Stimulated activated CD8-positive, alpha-beta memory T cell treated with anti-CD3 and anti-CD28 coated beads, Interleukin-4, amount 100 ng/mL, for 24 hours (primary cell): ENCODE measurements around the gene POLR3E.
"Not testable (repeated sequence)": the region's sequence is repeated elsewhere in the genome, so short reads cannot be mapped to it uniquely, and the experiment has no call there.

Source experiments
- DNase-seq: peaks from one replicate; pipeline ENCODE4 v3.0.0-alpha.2; 2020; ENCODE audit warnings: low read depth

The POLR3E gene

DNA sequence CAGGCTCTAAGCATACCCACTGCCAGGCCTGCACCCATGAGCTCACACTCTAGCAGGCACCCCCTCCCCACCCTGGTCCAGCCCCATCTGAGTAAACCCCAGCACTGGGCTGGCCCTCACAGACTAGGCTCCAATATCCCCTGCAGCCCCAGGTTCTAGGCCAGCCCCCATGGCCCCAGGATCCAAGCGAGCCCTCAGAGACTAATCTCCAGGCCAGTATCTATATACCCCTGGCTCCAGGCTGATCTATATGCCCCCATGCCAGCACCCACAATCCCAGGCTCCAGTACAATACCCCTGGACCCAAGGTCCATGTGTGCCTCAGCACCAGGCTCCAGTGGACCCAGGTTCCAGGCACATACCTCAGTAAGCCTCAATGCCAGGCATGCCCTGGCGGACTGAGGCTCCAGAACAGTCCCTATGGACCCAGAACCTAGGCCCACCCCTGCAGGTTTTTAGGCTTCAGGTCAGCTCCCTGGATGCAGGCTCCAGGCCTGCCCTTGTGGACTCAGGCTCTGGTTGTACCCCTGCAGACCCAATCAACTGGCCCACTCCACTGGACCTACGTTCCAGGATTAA lies 38.5 kb downstream of the POLR3E start:
- no peak for DNase-seq

DNA sequence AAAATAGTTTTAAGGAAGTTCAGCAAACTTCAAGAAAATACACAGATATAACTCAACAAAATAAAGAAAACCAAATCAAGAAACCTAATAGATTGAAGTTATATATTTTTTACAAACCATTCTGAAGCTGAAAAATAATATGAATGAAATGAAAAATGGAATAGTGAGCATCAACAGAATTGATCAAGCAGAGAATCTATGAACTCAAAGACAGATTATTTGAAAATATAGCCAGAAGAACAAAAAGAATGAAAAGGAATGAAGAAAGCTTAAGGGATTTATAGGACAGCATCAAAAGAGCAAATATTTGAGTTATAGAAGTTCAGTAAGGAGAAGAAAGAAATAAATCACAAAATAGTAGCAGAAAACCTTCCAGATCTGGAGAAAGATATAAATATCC lies 39.4 kb downstream of the POLR3E start:
- no peak for DNase-seq

DNA sequence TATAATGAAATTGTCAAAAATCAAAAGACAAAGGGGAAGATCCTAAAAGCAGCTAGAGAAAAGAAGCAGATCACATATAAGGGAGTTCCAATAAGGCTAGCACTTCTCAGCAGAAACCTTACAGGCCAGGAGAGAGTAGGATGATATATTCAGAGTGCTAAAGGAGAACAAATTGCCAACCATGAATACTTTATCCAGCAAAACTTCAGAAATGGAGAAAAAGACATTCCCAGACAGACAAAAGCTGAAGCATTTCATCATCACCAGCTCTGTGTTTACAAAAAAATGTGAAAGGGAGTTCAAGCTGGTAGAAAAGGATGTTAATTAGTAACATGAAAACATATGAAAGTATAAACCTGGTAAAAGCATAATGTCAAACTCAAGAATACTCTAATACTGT lies 39.8 kb downstream of the POLR3E start:
- DNase-seq, result no peak

DNA sequence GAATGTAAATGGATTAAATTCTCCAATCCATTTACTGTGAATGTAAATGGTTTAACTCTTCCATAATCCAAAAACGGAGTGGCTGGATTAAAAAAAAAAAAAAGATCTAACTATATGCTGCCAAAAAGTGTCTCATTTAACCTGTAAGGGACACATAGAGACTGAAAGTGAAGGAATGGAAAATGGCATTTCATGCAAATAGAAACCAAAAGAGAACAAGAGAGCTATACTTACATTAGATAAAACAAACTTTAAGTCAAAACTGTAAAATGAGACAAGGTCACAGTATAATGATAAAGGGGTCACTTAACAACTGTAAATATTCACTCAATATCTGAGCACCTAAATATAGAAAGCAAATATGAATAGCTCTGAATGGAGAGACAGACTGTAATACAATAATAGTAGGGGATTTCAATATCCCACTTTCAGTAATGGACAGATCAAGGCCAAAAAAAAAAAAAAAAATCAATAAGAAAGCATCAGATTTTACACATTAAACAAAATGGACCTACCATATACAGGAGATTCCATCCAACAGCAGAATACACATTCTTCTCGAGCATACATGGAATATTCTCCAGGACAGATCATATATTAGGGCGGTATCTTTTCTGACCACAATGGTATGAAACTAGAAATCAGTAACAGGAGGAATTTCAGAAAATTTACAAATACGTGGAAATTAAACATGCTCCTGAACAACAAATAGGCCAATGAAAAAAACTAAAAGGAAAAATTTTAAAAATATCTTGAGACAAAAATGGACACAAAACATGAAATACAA lies 40.8 kb downstream of the POLR3E start:
- DNase-seq, result no peak

DNA sequence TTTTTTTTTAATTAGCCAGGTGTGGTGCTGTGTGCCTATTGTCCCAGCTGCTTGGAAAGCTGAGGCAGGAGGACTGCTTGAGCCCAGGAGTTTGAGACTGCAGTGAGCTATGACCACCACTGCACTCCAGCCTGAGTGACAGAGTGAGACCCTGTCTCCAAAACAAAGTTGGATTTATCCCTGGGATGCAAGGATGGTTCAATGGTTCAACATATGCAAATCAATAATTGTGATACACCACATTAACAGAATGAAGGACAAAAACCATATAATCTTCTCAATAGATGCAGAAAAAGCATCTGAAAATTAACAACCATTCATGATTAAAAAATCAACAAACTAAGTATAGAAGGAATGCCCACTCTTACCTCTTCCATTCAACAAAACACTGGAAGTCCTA lies 43.7 kb downstream of the POLR3E start:
- DNase-seq, result no peak

DNA sequence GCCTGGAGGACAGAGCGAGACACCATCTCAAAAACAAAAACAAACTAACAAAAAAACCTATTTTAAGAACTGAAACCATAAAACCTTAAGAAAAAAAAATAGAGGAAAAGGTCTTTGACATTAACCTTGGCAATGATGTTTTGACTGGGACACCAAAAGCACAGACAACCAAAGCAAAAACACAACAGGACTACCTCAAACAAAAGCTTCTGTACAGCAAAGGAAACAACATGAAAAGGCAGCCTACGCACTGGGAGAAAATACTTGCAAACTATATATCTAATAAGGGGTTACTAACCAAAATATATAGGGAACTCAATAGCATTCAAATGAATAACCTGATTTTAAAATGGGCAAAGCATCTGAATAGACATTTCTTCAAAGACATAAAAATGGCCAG lies 44.9 kb downstream of the POLR3E start:
- DNase-seq, result no peak

DNA sequence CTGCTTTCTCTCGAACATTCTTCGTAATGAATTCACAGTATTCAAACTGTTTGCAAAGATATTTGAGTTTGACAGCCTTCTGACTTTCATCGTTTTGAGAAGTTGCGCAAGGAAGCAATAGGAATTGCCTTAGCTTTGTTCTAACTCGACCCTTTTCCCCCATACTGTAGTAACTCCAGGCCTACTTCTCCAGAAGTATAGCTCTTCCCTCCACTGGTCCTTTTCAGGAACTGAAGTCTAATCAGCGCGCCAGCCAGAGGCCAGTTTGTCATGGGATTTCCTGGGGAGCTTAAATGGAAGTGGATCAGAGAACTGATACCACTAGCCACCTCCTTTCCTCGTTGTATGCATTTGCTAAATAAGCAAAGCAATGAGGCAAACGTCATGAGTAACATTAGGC lies 49.3 kb downstream of the POLR3E start:
- no peak for DNase-seq

DNA sequence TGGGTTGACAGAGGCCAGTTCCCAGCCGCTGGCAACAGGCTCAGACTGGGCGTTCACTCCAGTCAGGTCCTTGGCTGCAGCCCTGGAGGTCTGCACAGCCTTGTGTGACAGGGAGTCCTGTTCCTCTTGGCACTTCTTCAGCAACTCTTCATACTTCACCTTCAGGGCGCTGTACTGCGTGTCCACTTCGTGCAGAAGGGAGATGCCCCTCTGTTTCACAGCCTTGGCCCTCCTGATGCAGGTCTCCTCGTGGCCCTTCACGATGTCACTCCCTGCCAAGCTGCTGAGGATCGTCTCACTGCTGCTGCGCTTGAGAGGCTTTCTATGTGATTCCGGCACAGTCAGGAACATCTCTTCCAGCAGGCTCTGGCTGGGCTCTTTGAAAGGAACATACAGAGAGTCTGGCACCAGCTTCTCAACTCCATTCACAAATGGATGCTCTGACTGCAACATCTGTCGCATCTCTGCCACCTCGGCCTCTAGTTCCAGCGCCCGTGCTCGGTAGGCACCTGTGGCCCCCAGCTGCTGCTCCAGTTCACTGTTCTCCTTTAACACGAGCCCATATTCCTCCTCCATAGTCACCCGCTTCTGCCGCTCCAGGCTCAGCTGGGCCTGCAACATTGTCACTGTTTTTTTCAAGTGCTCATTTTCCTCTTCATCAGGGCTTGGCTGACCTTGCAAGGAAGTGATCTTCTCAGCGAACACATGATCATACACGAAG lies 50.1 kb downstream of the POLR3E start:
- DNase-seq, result no peak

DNA sequence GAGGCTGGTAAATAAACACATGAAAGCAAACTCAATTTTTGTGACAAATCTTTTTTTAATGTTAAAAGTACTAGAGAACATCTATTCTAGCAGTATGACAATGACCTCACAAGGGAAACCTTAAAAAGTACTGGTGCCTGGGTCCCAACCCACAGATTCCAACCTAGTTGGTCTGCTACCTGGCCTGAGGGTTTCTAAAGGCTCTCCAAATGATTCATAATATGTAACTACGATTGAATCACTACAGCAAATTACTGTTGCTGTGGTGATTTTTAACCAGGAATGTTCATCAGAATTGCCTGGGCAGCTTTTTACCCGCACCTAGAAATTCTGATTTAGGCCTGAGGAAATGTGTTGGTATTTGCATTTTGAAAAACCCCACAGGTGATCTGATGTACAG lies 51.1 kb downstream of the POLR3E start:
- DNase-seq, result no peak

DNA sequence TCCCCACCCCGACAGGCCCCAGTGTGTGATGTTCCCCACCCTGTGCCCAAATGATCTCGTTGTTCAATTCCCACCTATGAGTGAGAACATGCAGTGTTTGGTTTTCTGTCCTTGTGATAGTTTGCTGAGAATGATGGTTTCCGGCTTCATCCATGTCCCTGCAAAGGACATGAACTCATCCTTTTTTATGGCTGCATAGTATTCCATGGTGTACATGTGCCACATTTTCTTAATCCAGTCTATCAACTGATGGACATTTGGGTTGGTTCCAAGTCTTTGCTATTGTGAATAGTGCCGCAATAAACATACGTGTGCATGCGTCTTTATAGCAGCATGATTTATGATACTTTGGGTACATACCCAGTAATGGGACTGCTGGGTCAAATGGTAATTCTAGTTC lies 53.8 kb downstream of the POLR3E start:
- not testable (repeated sequence) for DNase-seq

DNA sequence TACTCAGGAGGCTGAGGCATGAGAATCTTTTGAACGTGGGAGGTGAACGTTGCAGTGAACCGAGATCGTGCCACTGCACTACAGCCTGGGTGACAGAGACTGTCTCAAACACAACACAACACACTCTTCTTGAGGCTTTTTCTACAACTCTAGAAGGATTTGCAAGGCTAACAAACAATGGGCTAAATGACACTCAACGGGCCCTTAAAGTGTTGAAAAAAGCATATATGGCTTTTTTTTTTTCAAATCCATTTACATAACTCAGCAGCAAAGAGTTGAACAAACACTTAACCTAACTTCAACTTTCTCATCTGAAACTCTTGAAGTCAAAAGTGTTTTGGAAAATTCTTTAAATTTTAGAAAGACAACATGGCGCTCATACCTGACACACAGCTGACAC lies 54.9 kb downstream of the POLR3E start:
- no peak for DNase-seq

DNA sequence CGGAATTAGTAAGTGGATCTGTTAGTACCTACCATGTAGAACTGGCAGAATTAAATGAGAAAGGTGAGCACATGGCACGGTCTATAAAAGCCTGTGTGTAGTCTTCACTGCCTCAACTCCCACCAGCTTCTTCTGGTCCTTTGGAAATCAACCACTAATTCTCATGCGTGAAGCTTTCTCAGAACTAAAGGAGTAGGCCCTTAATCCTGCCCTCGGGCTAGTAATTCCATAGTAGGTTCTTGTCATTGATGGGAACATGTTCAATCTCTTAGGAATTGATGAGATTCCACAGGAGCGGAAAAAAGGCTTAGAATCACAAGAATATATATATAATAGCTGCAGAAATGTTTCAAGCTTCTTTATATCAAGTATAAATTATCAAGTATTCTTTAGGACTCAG lies 55.5 kb downstream of the POLR3E start:
- no peak for DNase-seq

DNA sequence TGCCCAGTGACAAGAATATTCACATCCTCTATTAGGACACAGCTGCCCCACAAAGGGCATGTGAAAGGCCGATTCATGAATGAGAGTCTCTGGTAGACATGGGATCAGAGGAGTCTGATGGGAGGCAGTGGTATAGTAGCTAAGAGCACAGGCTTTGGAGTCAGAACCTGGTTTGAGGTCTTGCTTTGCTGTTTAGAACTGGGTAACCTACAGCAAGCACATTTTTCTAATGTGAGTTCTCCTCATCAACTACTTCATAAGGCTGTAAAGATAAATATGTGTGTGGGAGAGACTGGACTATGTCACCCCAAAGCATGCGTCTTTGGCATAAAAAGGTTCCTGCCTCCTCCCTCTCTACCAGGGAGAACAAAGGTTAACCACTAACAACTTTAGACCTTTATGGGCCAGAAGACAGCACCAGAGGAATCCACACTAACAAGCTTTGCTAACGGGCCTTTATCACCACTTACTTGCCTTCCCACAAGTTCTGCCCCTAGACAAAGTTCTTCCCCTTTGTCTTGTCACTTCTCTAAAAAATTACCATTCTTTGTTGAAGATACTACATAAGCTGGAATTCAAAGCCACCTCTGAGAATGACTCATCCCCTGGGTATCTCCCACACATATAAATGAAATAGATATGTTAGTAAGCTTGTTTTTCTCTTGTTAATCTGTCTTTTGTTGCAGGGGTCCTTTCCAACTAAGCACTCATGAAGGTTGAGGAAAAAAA lies 56.1 kb downstream of the POLR3E start:
- DNase-seq, result no peak

DNA sequence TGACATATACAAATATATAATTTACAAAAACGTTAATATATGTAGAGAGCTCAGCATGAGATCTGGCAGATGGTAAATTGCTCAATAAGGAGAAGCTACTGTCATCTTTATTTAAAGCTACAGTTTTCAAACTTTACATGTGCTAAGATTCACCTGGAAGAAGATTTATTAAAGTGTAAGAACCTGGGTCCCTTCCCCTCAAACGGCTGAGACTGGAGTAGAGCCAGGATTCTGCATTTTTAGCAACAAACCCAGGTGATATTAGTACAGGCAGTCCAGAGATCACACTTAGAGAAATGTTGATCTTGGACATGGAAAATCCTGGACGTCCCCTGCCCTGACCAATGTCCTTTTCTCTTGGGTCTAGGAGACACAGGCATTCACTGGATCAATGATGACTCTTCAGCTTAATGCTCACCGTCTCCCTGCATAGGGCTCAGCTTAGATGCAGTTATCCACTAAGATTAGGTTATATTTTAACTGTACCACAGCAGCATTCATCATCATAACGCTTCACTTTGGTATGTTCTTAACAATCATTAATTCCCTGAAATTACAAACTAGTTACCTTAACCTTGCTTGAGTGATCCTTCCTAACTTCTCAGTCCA lies 56.8 kb downstream of the POLR3E start:
- no peak for DNase-seq

DNA sequence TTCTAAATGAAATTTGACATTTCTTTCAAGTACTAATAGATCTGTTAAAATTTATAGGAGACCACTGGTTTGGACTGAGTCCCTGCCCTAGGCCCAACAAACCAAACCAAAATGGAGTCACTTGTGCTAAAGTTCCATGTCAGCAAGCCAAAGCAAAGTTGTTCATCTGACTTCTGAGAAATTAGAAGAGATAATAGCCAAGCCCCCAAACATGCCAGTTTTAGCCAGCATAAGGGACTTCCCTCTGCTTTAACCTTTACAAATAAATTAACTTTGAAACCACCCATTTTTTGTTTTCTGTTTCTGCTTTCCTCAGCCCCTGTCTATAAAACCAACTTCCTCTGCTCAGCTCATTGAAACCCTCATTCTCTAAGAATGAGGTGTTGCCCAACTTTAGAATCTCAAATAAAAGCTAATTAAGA lies 58.3 kb downstream of the POLR3E start:
- DNase-seq, result no peak

DNA sequence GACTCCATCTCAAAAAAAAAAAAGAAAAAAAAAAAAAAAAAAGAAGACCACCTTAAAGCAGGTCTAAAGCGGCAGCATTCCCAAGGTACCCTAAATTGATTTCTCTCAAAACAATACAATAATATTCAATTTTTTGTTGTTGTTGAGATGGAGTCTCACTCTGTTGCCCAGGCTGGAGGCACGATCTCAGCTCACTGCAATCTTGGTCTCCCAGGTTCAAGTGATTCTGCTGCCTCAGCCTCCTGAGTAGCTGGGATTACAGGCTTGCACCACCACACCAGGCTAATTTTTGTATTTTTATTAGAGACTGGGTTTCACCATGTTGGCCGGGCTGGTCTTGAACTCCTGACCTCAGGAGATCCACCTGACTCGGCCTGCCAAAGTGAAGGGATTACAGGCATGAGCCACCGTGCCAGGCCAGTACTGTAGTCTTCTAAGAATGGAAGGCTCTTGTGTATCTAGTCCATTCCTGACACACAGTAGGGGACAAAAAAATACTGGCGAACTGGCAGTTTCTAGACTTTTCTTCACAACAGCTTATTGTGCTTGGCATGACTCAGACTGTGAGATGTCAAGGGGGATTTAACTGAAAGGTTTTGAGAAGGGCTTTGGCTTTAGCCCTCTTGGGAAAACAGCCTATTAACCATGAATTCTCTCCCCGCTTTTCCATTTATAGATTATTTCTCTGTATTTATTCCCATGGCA lies 59.9 kb downstream of the POLR3E start:
- no peak for DNase-seq

DNA sequence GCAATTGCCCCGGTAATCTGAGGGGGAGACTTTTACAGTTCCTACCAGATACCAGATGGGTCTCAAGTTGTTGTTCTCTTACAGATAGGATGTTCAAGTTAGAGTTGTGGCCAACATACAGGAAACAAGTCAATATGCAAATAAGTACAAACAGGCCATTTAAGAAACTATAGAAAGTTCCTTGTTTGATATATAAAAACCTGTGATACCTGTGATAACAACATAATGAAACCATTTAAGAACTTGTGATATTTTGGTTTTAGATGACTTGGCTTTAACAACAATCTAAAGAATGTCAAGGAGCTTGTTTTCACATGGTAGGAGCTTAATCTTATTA lies 60.4 kb downstream of the POLR3E start:
- DNase-seq, result no peak

DNA sequence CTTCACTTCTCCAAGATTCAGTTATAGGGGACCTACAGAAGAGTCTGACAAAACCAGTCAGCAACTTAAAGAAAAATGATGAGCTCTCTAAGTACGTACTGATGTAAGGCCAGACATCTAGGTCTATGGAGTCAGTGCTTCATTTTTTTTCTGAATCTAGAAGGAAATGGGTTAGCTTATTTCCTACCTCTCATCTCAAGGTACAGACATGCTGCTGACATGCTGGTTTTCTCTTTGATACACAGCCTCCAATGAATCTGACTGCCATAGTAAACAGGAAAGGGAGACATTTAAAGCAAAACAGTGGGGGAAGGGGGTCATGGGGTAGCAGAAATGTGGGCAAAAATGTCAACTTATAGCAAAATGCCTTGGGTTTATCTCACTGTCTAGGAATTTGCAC lies 60.8 kb downstream of the POLR3E start:
- no peak for DNase-seq

DNA sequence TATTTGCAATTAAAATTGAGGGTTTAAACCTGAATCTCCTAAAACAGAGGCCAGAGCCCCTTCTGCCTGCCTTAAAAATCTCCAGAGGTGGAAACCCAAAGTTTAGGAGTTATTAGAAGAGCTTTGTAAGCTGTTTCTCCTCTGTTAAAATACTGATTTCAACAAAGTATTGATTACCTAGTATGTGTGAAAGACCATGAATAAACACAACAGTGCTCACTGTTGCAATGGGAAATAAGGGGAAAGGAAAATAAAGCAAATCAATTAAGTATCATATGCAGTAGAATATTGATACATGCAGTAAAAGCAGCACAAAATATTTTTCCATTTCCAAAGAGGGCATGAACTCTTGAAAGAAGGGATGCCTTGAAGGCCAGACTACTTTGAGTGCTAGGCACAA lies 62.5 kb downstream of the POLR3E start:
- DNase-seq, result no peak

DNA sequence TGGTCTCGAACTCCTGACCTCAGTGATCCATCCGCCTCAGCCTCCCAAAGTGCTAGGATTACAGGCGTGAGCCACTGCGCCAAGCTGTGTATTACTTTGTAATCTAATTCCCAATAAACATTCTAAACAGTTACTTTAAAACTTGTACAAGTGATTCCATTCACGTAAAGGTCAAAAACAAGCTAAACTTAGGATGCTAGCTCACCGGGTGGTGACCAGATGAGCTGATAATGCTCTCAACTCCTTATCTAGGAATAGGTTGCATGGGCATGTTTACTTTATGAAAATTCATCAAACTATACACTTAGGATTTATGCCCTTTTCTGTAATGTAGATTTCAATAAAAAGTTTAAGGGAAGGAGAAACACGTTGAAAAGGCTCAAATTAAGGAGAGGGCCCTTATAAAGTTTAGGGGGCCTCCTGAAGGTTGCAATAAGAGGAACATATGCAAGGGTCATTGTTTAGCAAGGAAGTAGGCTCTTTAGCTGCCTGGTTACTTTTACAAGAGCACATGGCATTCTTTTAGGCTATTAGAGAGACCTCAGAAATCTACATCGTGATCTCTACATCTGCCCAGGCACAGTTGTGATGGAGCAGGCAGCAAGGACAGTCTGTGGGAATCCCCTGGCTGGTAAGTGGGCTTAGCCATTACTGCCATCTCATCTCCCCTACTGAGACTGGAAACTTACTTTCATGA lies 63.9 kb downstream of the POLR3E start:
- no peak for DNase-seq

DNA sequence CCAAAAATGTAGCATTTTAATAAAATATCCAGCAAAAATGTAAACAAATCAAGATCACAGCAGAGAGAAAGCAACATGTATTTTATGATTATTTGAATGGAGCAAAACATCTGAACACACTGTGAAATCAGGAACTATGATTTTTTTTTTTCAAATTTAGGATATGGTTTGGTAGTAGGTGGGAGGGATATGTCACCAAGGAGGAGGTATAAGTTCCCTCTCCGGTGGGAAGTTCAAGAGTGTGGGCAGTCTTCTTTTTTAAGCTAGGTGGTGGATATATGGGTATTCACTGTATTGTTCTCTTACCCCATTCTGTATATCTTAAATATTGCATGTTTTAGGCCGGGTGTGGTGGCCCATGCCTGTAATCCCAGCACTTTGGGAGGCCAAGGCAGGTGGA lies 67.0 kb downstream of the POLR3E start:
- DNase-seq, result no peak
